ENCODE results near the gene GMDS.

Gene GMDS

GRCh38 chr6:1630212-1630770, 615.1 kb downstream of the GMDS start:
- Histone ChIP-seq H3K9me2 (replicated peaks; ENCODE audit: insufficient read depth, low read length) (no peaks in the 10 kb centered on the region), H2AFZ (ENCODE audit: low read length) (no peak overlapping the region), H4K20me1 (ENCODE audit: insufficient read depth, low read length) (no peaks in the 10 kb centered on the region), H3K27me3 (replicated peaks; ENCODE audit: insufficient read depth, low read length) (no peaks in the 10 kb centered on the region), H3K36me3 (replicated peaks; ENCODE audit: insufficient read depth, low read length) (no peaks in the 10 kb centered on the region), H3K4me1 (ENCODE audit: low read length) (no peaks in the 10 kb centered on the region), H3F3A (ENCODE audit: insufficient read depth, low read length) (no peaks in the 10 kb centered on the region), H3K4me2 (ENCODE audit: low read depth, low read length) (no peak overlapping the region), H3K4me3 (ENCODE audit: low read length) (no peak overlapping the region), H3K9ac (ENCODE audit: low read length) (no peak overlapping the region), H3K79me2 (ENCODE audit: low read length) (no peaks in the 10 kb centered on the region), H3K9me3 (replicated peaks; ENCODE audit: insufficient read depth, low read length) (no peaks in the 10 kb centered on the region), H3K27ac (ENCODE audit: low read length) (no peak overlapping the region)
- TF ChIP-seq EZH2phosphoT487 (IDR thresholded peaks at IDR 0.05; ENCODE audit: low read length): no peak
- no peak for TF ChIP-seq EZH2 (optimal IDR thresholded peaks at IDR 0.05; ENCODE audit: low read depth, low read length)
- no peak for TF ChIP-seq CTCF (IDR thresholded peaks at IDR 0.05; ENCODE audit: low read length)
- no peak for DNase-seq

GRCh38 chr6:1629316-1629715, 616.1 kb downstream of the GMDS start:
- H3K27ac ChIP-seq (ENCODE audit: low read length): no peak overlapping the region
- no peak overlapping the region for H3K4me3 ChIP-seq (ENCODE audit: low read length)
- H3K9me2 ChIP-seq (replicated peaks; ENCODE audit: insufficient read depth, low read length): no peaks in the 10 kb centered on the region
- H3K27me3 ChIP-seq (replicated peaks; ENCODE audit: insufficient read depth, low read length): no peaks in the 10 kb centered on the region
- H3K4me2 ChIP-seq (ENCODE audit: low read depth, low read length): no peak overlapping the region
- H3K9me3 ChIP-seq (replicated peaks; ENCODE audit: insufficient read depth, low read length): no peaks in the 10 kb centered on the region
- H3K9ac ChIP-seq (ENCODE audit: low read length): no peak overlapping the region
- TF ChIP-seq EZH2phosphoT487 (IDR thresholded peaks at IDR 0.05; ENCODE audit: low read length): no peak
- no peak for TF ChIP-seq CTCF (IDR thresholded peaks at IDR 0.05; ENCODE audit: low read length)
- no peak for TF ChIP-seq EZH2 (optimal IDR thresholded peaks at IDR 0.05; ENCODE audit: low read depth, low read length)
- DNase-seq: no peak
- no peaks in the 10 kb centered on the region for H4K20me1 ChIP-seq (ENCODE audit: insufficient read depth, low read length)
- no peaks in the 10 kb centered on the region for H3K36me3 ChIP-seq (replicated peaks; ENCODE audit: insufficient read depth, low read length)
- H2AFZ ChIP-seq (ENCODE audit: low read length): no peak overlapping the region
- no peaks in the 10 kb centered on the region for H3K79me2 ChIP-seq (ENCODE audit: low read length)
- H3K4me1 ChIP-seq (ENCODE audit: low read length): no peaks in the 10 kb centered on the region
- no peaks in the 10 kb centered on the region for H3F3A ChIP-seq (ENCODE audit: insufficient read depth, low read length)

- DNase-seq: no peak
- H4K20me1 ChIP-seq (ENCODE audit: insufficient read depth, low read length): no peaks in the 10 kb centered on the region
- no peaks in the 10 kb centered on the region for H3K36me3 ChIP-seq (replicated peaks; ENCODE audit: insufficient read depth, low read length)
- no peaks in the 10 kb centered on the region for H3K27me3 ChIP-seq (replicated peaks; ENCODE audit: insufficient read depth, low read length)
- no peaks in the 10 kb centered on the region for H3K79me2 ChIP-seq (ENCODE audit: low read length)
- no peaks in the 10 kb centered on the region for H3F3A ChIP-seq (ENCODE audit: insufficient read depth, low read length)
- H2AFZ ChIP-seq (ENCODE audit: low read length): no peak overlapping the region
- TF ChIP-seq EZH2 (optimal IDR thresholded peaks at IDR 0.05; ENCODE audit: low read depth, low read length) (no peak), EZH2phosphoT487 (IDR thresholded peaks at IDR 0.05; ENCODE audit: low read length) (no peak), CTCF (IDR thresholded peaks at IDR 0.05; ENCODE audit: low read length) (no peak)
- no peak overlapping the region for H3K9ac ChIP-seq (ENCODE audit: low read length)
- H3K4me2 ChIP-seq (ENCODE audit: low read depth, low read length): no peak overlapping the region
- H3K4me3 ChIP-seq (ENCODE audit: low read length): no peak overlapping the region
- H3K4me1 ChIP-seq (ENCODE audit: low read length): no peaks in the 10 kb centered on the region
- no peaks in the 10 kb centered on the region for H3K9me2 ChIP-seq (replicated peaks; ENCODE audit: insufficient read depth, low read length)
- no peak overlapping the region for H3K27ac ChIP-seq (ENCODE audit: low read length)
- no peaks in the 10 kb centered on the region for H3K9me3 ChIP-seq (replicated peaks; ENCODE audit: insufficient read depth, low read length)
Observed at GRCh38 chr6:1627827-1628560, 617.4 kb downstream of the GMDS start.
